ENCODE measurements around the gene KRTAP4-9.
"Not testable (repeated sequence)": the region's sequence is repeated elsewhere in the genome, so short reads cannot be mapped to it uniquely, and the experiment has no call there.

DNA sequence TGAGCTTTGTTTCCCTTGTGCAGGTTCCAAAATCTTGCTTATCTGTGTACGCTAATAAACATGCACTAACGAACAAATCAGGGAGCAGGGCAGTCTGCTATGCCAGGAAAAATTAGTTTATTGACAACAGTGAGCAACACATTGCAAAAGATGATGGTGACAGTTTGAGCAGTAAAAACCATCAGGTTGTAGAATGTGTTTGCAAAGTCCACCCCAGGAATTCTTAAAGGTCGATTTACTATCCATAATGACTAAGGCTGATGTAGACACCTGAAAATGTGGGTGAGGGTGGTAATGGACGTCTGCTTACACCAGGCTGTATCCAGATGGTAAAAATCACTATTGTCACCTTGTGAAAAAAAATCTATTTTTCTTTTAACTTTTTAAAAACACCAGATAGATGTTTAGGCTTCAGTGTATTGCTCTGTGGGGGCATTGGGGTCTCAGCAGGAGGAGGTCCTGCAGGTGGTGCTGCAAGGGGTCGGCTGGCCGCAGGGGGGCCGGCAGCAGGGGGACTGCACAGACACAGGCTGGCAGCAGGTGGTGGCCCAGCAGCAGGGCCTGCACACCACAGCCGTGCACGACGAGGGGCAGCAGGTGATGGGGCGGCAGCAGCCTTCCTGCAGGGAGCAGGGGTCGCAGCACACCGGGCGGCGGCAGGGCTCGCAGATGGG, 40.0 kb upstream of the KRTAP4-9 start:
- TF ChIP-seq CTCF, EP300 (IDR thresholded peaks at IDR 0.05): not testable (repeated sequence)

Data from suprapubic skin (tissue), 3 donors.